ENCODE results near the gene RAB3C.

RAB3C gene

GRCh38 chr5:58800861-58801540, 218.1 kb downstream of the RAB3C start:
- H3K27ac Mint-ChIP-seq: no peak overlapping the region
- peaks cover under 1% of the 10 kb centered on the region for H3K27me3 Mint-ChIP-seq (ENCODE audit: low read depth, poor library complexity)
- no peak overlapping the region for H3K4me3 Mint-ChIP-seq
- no peaks in the 10 kb centered on the region for H3K36me3 Mint-ChIP-seq (ENCODE audit: low read depth)
- TF ChIP-seq CTCF (IDR thresholded peaks at IDR 0.05): no peak
- H3K9me3 Mint-ChIP-seq: no peaks in the 10 kb centered on the region
- H3K4me1 Mint-ChIP-seq: no peaks in the 10 kb centered on the region
- DNase-seq: no peak

GRCh38 chr5:58803056-58803455, 220.2 kb downstream of the RAB3C start:
- no peak overlapping the region for H3K4me3 Mint-ChIP-seq
- H3K27me3 Mint-ChIP-seq (ENCODE audit: low read depth, poor library complexity): peaks cover 4% of the 10 kb centered on the region
- no peaks in the 10 kb centered on the region for H3K9me3 Mint-ChIP-seq
- H3K27ac Mint-ChIP-seq: no peak overlapping the region
- H3K36me3 Mint-ChIP-seq (ENCODE audit: low read depth): no peaks in the 10 kb centered on the region
- TF ChIP-seq CTCF (IDR thresholded peaks at IDR 0.05): no peak
- H3K4me1 Mint-ChIP-seq: no peaks in the 10 kb centered on the region
- DNase-seq: no peak

GRCh38 chr5:58804291-58804690, 221.4 kb downstream of the RAB3C start:
- Mint-ChIP-seq H3K4me3 (no peak overlapping the region), H3K9me3 (no peaks in the 10 kb centered on the region), H3K27ac (peak overlapping the region; percentile 20), H3K27me3 (ENCODE audit: low read depth, poor library complexity) (peaks cover 4% of the 10 kb centered on the region), H3K4me1 (no peaks in the 10 kb centered on the region), H3K36me3 (ENCODE audit: low read depth) (no peaks in the 10 kb centered on the region)
- TF ChIP-seq CTCF (IDR thresholded peaks at IDR 0.05): no peak
- DNase-seq: no peak

- no peak overlapping the region for H3K27ac Mint-ChIP-seq
- DNase-seq: no peak
- no peaks in the 10 kb centered on the region for H3K36me3 Mint-ChIP-seq (ENCODE audit: low read depth)
- no peak overlapping the region for H3K4me3 Mint-ChIP-seq
- no peak for TF ChIP-seq CTCF (IDR thresholded peaks at IDR 0.05)
- peaks cover 4% of the 10 kb centered on the region for H3K27me3 Mint-ChIP-seq (ENCODE audit: low read depth, poor library complexity)
- H3K9me3 Mint-ChIP-seq: no peaks in the 10 kb centered on the region
- peaks cover 13% of the 10 kb centered on the region for H3K4me1 Mint-ChIP-seq
Observed at GRCh38 chr5:58810086-58810485, 227.2 kb downstream of the RAB3C start.

GRCh38 chr5:58813855-58814254, 231.0 kb downstream of the RAB3C start:
- Mint-ChIP-seq H3K27me3 (ENCODE audit: low read depth, poor library complexity) (no peaks in the 10 kb centered on the region), H3K36me3 (ENCODE audit: low read depth) (no peaks in the 10 kb centered on the region), H3K4me1 (peaks cover 13% of the 10 kb centered on the region), H3K27ac (no peak overlapping the region), H3K4me3 (no peak overlapping the region), H3K9me3 (no peaks in the 10 kb centered on the region)
- no peak for TF ChIP-seq CTCF (IDR thresholded peaks at IDR 0.05)
- no peak for DNase-seq

- Mint-ChIP-seq H3K9me3 (no peaks in the 10 kb centered on the region), H3K4me1 (peaks cover 14% of the 10 kb centered on the region), H3K27ac (no peak overlapping the region), H3K4me3 (no peak overlapping the region), H3K36me3 (ENCODE audit: low read depth) (no peaks in the 10 kb centered on the region), H3K27me3 (ENCODE audit: low read depth, poor library complexity) (no peaks in the 10 kb centered on the region)
- TF ChIP-seq CTCF (IDR thresholded peaks at IDR 0.05): no peak
- no peak for DNase-seq
Observed at GRCh38 chr5:58816181-58816731, 233.4 kb downstream of the RAB3C start.
